ENCODE data around the gene CYP2B6.
"Not testable (repeated sequence)": the region's sequence is repeated elsewhere in the genome, so short reads cannot be mapped to it uniquely, and the experiment has no call there.

CYP2B6 gene

GRCh38 chr19:40974633-40975037, 16.4 kb upstream of the CYP2B6 start:
- peak; percentile 70 for DNase-seq (ENCODE audit: low read depth)
- peak; percentile 88 for TF ChIP-seq CTCF (conservative IDR thresholded peaks at IDR 0.05; ENCODE audit: low read length)
- no peak overlapping the region for H3K4me3 ChIP-seq (ENCODE audit: low read length)

GRCh38 chr19:40976134-40976533, 14.9 kb upstream of the CYP2B6 start:
- TF ChIP-seq CTCF (conservative IDR thresholded peaks at IDR 0.05; ENCODE audit: low read length): no peak
- no peak overlapping the region for H3K4me3 ChIP-seq (ENCODE audit: low read length)
- DNase-seq (ENCODE audit: low read depth): no peak

GRCh38 chr19:40976724-40977123, 14.4 kb upstream of the CYP2B6 start:
- TF ChIP-seq CTCF (conservative IDR thresholded peaks at IDR 0.05; ENCODE audit: low read length): no peak
- DNase-seq (ENCODE audit: low read depth): no peak

GRCh38 chr19:40979759-40980158, 11.3 kb upstream of the CYP2B6 start:
- DNase-seq (ENCODE audit: low read depth); H3K4me3 ChIP-seq (ENCODE audit: low read length): not testable (repeated sequence)

More at GRCh38 chr19:40976724-40977123, 14.4 kb upstream of the CYP2B6 start:
- no peak overlapping the region for H3K4me3 ChIP-seq (ENCODE audit: low read length)

- not testable (repeated sequence) for H3K4me3 ChIP-seq (ENCODE audit: low read length)
Observed at GRCh38 chr19:40980743-40981442, 10.2 kb upstream of the CYP2B6 start.

GRCh38 chr19:40981591-40981990, 9.5 kb upstream of the CYP2B6 start:
- no peak overlapping the region for H3K4me3 ChIP-seq (ENCODE audit: low read length)
- TF ChIP-seq CTCF (conservative IDR thresholded peaks at IDR 0.05; ENCODE audit: low read length): no peak
- no peak for DNase-seq (ENCODE audit: low read depth)

More at GRCh38 chr19:40980743-40981442, 10.2 kb upstream of the CYP2B6 start:
- DNase-seq (ENCODE audit: low read depth): not testable (repeated sequence)

- peak; percentile 11 for DNase-seq (ENCODE audit: low read depth)
- no peak for TF ChIP-seq CTCF (conservative IDR thresholded peaks at IDR 0.05; ENCODE audit: low read length)
- no peak overlapping the region for H3K4me3 ChIP-seq (ENCODE audit: low read length)
Observed at GRCh38 chr19:40982594-40983101, 8.4 kb upstream of the CYP2B6 start.

- DNase-seq (ENCODE audit: low read depth): no peak
- no peak overlapping the region for H3K4me3 ChIP-seq (ENCODE audit: low read length)
- no peak for TF ChIP-seq CTCF (conservative IDR thresholded peaks at IDR 0.05; ENCODE audit: low read length)
Observed at GRCh38 chr19:40989453-40989852, 1.6 kb upstream of the CYP2B6 start.
